ENCODE results near the gene RNH1. TPM values are rescaled to one million over a fixed set of nuclear protein-coding genes. Genes with fewer than 3 reads are reported as not detected.

Gene RNH1
- total and polyA plus RNA-seq, 2 of the 8 experiments (the other 6 are each of a cell fraction or from before 2014, with no cell fraction given), result 48.7 to 49.8 TPM

DNA sequence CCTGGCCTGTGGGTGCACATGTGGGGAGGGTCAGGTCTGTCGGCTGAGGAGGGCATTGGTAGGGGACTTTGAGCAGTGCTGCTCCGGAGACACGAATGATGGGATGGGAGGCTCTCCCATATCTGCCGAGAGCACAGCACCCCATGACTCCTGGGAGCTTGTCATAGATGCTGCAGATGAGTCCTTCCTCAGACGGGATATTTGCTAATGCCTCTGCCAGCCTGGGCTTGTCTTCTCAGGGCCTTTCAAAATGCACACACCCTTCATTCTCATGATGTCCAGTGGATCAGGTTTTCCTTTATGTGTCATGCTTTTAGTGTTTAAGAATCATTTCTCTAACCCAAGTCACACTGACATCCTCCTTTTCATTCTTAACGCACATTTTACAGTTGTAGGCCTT lies 8.1 kb upstream of the RNH1 start (continued):
- TF ChIP-seq SAP30 (IDR thresholded peaks at IDR 0.05; ENCODE audit: insufficient read depth, insufficient replicate concordance, low read length) (no peak), CREB1 (IDR thresholded peaks at IDR 0.05) (no peak), SP4 (IDR thresholded peaks at IDR 0.05; ENCODE audit: low read length) (no peak), NANOG (IDR thresholded peaks at IDR 0.05; ENCODE audit: insufficient read depth, low read depth, low read length, poor library complexity, severe bottlenecking) (no peak), ASH2L (IDR thresholded peaks at IDR 0.05; ENCODE audit: low read length) (no peak), KDM4A (IDR thresholded peaks at IDR 0.05; ENCODE audit: low read depth, low read length, severe bottlenecking) (no peak), SIX5 (IDR thresholded peaks at IDR 0.05; ENCODE audit: low read depth, low read length) (no peak), SIN3A (conservative IDR thresholded peaks at IDR 0.05 in 1 of 2, IDR thresholded peaks at IDR 0.05 in 1 of 2; ENCODE audit: low read depth in 1 of 2, low read length in 2 of 2) (no peak)

Data from H1 (cell line).